ENCODE data around the gene GPR137. TPM values are rescaled to one million over a fixed set of nuclear protein-coding genes. Genes with fewer than 3 reads are reported as not detected.

The GPR137 gene
- polyA plus RNA-seq, 2 of the 4 experiments (the other 2 are of a cell fraction), result 11.0 to 37.4 TPM

DNA sequence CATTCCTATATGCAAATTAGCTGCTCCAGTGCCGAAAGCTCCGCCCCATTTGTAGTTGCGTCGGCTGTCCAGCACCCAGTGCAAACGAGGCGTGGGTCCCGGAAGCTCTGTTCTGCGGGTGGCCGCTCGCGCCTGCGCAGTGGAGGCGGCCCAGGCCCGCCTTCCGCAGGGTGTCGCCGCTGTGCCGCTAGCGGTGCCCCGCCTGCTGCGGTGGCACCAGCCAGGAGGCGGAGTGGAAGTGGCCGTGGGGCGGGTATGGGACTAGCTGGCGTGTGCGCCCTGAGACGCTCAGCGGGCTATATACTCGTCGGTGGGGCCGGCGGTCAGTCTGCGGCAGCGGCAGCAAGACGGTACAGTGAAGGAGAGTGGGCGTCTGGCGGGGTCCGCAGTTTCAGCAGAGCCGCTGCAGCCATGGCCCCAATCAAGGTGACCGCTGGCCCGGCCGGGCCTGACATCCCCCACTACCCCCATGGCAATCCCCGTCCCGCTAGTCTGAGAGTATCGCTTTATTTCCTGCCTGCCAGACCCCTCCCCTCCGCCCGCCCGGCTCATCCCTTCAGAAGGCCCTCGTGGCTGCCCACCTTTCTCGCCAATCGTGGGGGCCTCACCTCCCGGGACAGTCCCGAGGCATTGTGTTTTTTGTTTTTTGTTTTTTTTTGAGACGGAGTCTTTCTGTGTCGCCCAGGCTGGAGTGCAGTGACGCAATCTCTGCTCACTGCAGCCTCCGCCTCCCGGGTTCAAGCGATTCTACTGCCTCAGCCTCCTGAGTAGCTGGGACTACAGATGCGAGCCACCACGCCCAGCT is 32.5 kb downstream of the GPR137 start, which contains the start of gene PRDX5:
Gene PRDX5, plus strand, starts transcription at position 161 of the 805 bp plus-strand sequence. Its CDS starts 95 bp downstream, at position 256.
- no peak for FAIRE-seq
- TF ChIP-seq CEBPB (IDR thresholded peaks at IDR 0.05) (peak; percentile 60 to 82; a peak in 3 of 4 replicates), ZNF302 (CRISPR knock-in tag; IDR thresholded peaks at IDR 0.05) (no peak), JUN (IDR thresholded peaks at IDR 0.05) (peak; percentile 7 to 37; a peak in 2 of 5 replicates), EP300 (IDR thresholded peaks at IDR 0.05) (no peak), RAD21 (conservative IDR thresholded peaks at IDR 0.05 in 1 of 2, IDR thresholded peaks at IDR 0.05 in 1 of 2) (peak; percentile 69 to 81), CBX8 (IDR thresholded peaks at IDR 0.05) (no peak), SMC3 (IDR thresholded peaks at IDR 0.05) (peak; percentile 77), CHD2 (IDR thresholded peaks at IDR 0.05; ENCODE audit: low read length, partially characterized antibody) (no peak), KDM5A (IDR thresholded peaks at IDR 0.05) (no peak), POLR2A (IDR thresholded peaks at IDR 0.05; ENCODE audit: low read length) (peak; percentile 79), PHF8 (IDR thresholded peaks at IDR 0.05; ENCODE audit: borderline replicate concordance, low read depth) (peak; percentile 46; the same call in 1 of the 2 replicates), CTCF (IDR thresholded peaks at IDR 0.05) (peak; percentile 60), NFE2L2 (conservative IDR thresholded peaks at IDR 0.05; ENCODE audit: low read length) (no peak), BCL3 (IDR thresholded peaks at IDR 0.05) (peak; percentile 46; the same call in 1 of the 3 replicates), MAFK (IDR thresholded peaks at IDR 0.05; ENCODE audit: partially characterized antibody) (no peak), CHD4 (IDR thresholded peaks at IDR 0.05; ENCODE audit: borderline replicate concordance) (no peak), MYC (IDR thresholded peaks at IDR 0.05; ENCODE audit: borderline replicate concordance, low read length) (peak; percentile 45; the same call in 1 of the 2 replicates)
- TF ChIP-seq, protein P1, sequence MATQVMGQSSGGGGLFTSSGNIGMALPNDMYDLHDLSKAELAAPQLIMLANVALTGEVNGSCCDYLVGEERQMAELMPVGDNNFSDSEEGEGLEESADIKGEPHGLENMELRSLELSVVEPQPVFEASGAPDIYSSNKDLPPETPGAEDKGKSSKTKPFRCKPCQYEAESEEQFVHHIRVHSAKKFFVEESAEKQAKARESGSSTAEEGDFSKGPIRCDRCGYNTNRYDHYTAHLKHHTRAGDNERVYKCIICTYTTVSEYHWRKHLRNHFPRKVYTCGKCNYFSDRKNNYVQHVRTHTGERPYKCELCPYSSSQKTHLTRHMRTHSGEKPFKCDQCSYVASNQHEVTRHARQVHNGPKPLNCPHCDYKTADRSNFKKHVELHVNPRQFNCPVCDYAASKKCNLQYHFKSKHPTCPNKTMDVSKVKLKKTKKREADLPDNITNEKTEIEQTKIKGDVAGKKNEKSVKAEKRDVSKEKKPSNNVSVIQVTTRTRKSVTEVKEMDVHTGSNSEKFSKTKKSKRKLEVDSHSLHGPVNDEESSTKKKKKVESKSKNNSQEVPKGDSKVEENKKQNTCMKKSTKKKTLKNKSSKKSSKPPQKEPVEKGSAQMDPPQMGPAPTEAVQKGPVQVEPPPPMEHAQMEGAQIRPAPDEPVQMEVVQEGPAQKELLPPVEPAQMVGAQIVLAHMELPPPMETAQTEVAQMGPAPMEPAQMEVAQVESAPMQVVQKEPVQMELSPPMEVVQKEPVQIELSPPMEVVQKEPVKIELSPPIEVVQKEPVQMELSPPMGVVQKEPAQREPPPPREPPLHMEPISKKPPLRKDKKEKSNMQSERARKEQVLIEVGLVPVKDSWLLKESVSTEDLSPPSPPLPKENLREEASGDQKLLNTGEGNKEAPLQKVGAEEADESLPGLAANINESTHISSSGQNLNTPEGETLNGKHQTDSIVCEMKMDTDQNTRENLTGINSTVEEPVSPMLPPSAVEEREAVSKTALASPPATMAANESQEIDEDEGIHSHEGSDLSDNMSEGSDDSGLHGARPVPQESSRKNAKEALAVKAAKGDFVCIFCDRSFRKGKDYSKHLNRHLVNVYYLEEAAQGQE (IDR thresholded peaks at IDR 0.05), result no peak
- H3K9me3 ChIP-seq, result no peaks in the 10 kb centered on the region
- peak within 1 kb of the TSS; percentile 97 to 98 for H3K27ac ChIP-seq
- 2% methylated on average over 45 of the region's 61 CpGs for WGBS (ENCODE audit: missing lambda C conversion rate)
- H3K4me2 ChIP-seq, result peak within 1 kb of the TSS; percentile 87
- H3K4me1 ChIP-seq, result peaks cover 14% of the 10 kb centered on the region
- ChIA-PET POLR2A (interaction anchor here (0.6 to 2.9 kb wide), 25 partner anchors 9 to 427 kb away, joined by 3 to 50 read pairs (median 7); partner anchors contain the start of genes BAD, CCDC88B, ESRRA and FKBP2), CTCF (interaction anchor here (0.6 to 20.7 kb wide), 20 partner anchors 7 to 1531 kb away, joined by 3 to 996 read pairs (median 3); partner anchors contain the start of genes CATSPERZ, CCDC88B, ESRRA and FERMT3)
- peak; percentile 91 to 98 for DNase-seq (ENCODE audit: low read depth in 1 of 2, low spot score in 1 of 2)
- peak; percentile 75 to 87 for ATAC-seq
- peak within 1 kb of the TSS; percentile 80 for H3K4me3 ChIP-seq

All from A549 (cell line).